ENCODE results near the gene CYP20A1.
A peak's percentile ranks its signal among the peaks of the same experiment; 100 is the strongest.
"Not testable (repeated sequence)": the region's sequence is repeated elsewhere in the genome, so short reads cannot be mapped to it uniquely, and the experiment has no call there.

Gene CYP20A1, protein sequence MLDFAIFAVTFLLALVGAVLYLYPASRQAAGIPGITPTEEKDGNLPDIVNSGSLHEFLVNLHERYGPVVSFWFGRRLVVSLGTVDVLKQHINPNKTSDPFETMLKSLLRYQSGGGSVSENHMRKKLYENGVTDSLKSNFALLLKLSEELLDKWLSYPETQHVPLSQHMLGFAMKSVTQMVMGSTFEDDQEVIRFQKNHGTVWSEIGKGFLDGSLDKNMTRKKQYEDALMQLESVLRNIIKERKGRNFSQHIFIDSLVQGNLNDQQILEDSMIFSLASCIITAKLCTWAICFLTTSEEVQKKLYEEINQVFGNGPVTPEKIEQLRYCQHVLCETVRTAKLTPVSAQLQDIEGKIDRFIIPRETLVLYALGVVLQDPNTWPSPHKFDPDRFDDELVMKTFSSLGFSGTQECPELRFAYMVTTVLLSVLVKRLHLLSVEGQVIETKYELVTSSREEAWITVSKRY

DNA sequence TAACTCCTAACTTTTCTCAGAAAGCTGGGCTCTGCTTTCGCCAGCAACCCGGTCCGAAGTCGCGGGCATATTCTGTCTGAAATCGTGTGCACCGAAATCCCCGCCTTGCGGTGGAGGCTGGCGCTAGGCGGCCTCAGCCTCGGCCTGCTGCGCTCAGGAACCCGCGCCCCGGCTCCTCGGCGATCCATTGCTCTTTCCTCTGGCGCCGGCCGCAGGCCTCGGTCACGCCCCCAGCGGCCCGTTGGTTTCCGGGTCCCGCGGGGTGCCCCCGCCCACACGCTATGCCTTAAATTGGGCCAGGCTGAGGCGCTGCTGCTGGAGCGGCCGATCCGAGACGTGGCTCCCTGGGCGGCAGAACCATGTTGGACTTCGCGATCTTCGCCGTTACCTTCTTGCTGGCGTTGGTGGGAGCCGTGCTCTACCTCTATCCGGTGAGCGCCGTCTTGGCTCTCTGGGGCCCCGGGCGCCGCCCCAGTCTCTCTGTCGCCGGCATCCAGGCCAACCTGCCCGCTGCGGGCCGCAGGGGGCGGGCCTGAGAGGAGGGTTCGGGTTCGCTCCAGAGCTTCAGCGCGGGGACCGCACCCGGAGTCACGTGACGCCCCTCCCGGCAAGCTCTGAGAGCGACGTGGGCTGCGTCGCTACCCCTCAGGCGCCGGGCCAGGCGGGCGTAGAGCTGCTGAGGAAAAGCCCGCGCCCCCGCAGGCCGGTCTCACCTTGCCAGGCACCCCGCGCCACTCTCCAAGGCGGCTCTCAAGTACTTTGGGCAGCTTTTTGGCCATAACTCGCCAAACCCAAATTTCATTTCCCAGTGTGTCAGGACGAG lies at the start of gene CYP20A1:
Gene CYP20A1, plus strand, starts transcription at position 315 of the 823 bp plus-strand sequence. Its CDS starts 45 bp downstream, at position 360.
- DNase-seq: peak; percentile 95

DNA sequence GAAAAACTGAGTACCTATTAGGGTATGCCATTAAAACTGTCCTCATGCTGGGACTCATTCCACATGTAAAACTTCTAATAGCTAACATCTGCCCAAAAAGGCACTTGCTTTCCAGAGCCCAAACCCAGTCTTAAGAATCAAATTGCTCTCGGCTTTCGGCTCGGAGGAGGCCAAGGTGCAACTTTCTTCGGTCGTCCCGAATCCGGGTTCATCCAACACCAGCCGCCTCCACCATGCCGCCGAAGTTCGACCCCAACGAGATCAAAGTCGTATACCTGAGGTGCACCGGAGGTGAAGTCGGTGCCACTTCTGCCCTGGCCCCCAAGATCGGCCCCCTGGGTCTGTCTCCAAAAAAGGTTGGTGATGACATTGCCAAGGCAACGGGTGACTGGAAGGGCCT lies 48.3 kb upstream of the CYP20A1 start:
- DNase-seq: not testable (repeated sequence)

DNA sequence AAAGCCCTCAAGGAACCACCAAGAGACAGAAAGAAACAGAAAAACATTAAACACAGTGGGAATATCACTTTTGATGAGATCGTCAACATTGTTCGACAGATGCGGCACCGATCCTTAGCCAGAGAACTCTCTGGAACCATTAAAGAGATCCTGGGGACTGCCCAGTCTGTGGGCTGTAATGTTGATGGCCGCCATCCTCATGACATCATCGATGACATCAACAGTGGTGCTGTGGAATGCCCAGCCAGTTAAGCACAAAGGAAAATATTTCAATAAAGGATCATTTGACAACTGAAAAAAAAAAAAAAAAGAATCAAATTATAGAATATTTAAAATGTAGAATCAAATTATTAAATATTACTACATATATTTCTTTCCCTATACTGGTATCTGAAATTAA lies 47.8 kb upstream of the CYP20A1 start:
- DNase-seq: not testable (repeated sequence)

DNA sequence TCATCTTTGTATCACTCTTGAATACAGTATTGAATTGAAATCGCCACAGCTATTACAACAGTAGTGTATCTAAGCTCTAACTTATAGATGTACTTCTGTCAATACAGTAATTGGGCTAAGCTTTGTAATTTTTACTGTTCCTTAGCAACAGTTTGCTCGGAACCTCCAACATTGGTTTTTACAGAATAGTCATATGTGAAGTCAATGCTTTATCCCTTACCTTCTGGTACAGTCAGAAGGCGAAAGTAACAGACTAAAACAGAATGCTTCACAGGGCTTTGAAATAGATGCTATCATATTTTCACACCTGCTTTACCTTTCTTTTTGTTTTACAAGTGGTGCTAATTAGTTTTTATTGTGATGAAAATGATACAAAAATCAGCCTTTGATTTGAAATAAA lies 46.9 kb upstream of the CYP20A1 start:
- no peak for DNase-seq

DNA sequence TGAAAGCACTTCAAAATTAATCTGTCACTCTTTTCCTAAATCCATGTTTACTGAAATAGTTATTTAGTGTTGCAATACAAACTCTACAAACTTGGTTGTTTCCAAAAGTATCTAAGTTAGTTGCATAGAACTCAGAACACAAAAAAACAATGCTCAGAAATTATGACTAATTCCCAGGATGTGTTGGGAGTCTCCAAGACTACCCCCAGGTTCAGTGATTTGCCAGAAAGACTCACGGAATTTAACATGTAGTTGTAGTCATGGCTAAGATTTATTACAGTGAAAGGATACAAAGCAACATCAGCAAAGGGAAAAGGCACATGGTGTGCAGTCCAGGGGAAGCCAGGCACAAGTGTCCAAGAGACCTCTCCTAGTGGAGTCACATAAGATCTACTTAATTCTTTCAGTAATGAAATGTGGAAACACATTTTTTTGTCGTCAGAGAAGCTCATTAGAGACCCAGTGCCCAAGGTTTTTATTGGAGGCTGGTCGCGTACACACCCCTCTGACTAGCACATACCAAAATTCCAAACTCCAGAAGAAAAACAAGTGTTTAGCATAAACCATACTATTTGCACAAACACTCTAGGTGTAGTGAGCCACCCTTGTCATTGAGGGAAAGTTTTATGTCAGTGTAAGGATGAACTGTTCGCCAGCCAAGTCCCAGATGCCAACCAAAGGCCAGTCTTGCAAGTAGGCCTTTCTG lies 43.3 kb upstream of the CYP20A1 start:
- DNase-seq: no peak

DNA sequence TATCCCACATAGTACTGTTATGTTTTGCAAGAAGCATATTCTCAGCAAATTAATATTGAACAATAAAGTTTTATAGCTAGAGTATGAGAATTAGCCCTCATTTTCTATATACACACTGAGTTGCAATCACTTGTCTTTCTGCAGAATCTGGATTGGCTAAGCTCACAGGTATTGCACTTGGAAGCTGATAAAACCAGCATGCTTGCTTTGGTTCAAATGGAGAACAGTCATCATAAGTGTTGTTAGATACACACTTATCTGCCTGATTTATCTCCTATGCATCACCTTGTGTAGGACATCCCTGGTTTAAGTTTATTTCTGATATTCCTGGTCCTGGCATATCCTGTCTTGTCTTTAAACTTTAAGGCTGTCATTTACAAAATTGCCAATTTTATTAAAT lies 38.0 kb upstream of the CYP20A1 start:
- DNase-seq: no peak

DNA sequence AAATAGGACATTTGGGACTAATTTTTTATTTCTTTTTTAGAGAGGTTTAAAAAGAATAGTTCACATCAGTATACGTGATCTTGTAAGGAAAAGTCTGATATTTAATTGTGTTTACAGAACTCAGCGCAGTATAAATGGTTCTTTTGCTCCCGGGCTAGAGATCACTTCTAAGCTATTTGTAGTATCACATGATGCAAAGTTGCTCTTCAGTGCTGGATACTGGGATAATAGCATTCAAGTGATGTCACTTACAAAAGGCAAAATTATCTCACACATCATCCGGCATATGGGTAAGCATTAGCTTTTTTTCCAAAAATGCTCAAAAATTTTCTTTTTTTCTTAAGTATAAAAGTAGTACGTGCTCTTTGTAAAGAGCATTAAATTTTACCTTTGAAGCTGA lies 37.4 kb upstream of the CYP20A1 start:
- no peak for DNase-seq

DNA sequence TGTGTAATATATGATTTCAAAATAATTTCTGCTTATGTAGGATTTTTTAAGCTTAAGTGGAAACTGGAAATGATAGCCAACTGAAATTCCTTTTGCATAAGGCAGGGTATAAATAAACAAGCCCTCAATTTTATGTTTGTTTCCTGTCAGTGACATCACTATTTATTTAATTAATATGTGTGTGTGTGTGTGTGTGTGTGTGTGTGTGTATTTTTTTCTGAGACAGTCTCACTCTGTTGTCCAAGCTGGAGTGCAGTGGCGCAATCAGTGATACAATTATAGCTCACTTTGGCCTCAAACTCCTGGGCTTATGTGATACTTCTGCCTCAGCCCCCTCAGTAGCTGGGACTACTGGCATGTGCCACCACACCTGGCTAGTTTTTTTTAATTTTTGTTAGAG lies 29.3 kb upstream of the CYP20A1 start:
- DNase-seq: no peak

DNA sequence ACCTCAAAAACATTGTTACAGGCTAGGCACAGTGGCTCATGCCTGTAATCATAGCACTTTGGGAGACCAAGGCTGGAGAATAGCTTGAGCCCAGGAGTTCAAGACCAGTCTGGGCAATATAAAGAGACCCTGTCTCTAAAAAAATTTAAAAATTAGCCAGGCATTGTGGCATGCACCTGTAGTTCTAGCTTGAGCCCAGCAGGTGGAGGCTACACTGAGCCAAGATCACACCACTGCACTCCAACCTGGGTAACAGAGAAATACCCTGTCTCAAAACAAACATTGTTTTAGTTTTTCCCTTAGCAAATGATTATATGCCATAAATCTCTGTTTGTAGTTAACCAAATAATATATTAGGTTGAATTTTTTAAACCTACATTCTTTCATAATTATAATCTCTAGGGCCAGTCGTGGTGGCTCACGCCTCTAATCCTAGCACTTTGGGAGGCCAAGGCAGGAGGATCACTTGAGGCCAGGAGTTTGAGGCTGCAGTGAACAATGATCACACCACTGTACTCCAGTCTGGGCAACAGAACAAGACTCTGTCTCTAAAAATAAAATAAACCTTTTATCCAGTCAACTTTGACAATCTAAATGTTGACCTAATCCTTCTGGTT lies 13.3 kb upstream of the CYP20A1 start:
- no peak for DNase-seq

DNA sequence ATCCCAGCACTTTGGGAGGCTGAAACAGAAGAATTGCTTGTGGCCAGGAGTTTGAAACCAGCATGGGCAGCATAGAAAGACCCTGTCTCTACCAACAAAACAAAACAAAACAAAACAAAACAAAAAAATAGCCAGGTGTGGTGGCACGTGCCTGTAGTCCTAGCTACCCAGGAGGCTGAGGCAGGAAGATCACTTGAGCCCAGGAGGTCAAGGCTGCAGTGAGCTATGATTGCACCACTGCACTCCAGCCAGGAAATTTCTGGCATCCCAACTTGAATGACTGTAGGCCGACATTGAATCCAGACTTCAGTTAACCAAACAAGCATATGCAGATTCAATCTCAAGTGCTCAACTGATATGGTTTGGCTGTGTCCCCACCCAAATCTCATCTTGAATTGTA lies 9.1 kb upstream of the CYP20A1 start:
- DNase-seq: not testable (repeated sequence)

DNA sequence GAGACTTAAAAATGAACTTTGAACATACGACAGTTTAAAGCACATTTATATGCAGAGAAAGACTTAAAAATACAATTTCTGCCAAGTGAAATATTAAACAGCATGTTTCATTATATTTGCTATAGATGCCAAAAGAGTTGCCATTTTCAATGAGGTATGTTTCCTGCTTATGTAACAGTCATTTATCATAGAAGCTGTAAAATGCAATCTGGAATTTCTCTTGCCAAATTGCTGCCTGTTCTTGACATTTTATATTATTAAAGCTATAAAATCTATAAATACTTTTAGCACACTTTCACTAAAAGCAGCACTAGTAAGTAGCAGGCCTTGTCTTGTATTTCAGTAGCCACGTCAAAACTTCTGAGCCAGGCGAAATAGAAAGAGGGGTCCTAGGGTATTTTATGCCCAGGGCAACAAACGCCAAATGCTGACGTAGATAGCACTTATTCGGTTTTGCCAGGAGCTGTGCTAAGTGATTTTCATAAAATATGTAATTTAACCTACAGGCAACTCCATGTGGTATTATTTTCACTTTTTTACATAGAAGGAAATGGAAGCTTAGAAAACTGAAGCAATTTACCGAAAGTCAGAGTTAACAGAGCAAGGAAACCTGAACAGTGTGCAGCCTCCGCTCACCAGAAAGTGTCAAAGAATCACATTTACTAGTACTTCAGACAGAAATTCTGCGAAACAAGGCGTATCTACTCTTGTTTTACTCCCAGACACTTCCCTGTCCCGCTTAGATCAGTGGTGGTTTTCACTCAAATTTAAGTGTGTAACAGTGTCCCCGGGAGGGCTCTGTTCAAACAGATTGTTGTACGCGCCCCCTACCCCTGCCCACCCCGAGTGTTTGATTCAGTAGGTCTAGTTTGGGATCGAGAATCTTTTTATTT lies 1.2 kb upstream of the CYP20A1 start:
- DNase-seq: no peak

DNA sequence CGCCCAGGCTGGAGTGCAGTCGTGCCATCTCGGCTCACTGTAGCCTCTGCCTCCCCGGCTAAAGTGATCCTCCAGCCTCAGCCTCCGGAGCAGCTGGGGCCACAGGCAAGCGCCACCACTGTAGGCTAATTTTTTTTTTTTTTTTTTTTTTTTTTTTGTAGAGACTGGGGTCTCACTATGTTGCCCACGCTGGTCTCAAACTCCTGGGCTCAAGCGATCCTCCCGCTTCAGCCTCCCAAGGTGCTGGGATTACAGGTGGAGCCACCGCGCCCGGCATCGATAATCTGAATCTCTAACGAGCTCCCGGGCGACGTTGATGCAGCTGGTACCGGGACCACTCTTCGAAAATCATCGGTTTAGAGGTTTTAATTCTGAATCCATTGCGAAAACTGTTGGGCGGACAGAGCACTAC lies 520 bp upstream of the CYP20A1 start:
- no peak for DNase-seq

DNA sequence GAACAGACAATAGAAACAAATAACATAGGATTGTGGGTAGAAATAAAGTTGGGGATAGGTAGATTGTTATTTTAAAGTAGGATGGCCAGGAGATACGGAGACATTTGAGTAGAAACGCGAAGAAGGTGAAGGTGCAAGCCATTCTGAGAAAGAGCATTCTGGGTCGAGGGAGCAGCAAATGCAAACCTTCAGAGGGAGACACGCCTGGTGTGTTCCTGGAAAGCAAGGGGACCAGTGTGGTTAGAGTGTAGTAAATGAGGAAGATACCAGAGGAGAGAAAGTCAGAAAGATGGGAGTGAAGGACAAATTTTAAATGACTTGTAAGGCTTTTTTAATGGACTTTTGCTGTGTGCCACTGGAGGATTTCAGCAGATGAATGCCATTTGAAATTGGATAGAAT lies 1.7 kb downstream of the CYP20A1 start:
- DNase-seq: no peak

DNA sequence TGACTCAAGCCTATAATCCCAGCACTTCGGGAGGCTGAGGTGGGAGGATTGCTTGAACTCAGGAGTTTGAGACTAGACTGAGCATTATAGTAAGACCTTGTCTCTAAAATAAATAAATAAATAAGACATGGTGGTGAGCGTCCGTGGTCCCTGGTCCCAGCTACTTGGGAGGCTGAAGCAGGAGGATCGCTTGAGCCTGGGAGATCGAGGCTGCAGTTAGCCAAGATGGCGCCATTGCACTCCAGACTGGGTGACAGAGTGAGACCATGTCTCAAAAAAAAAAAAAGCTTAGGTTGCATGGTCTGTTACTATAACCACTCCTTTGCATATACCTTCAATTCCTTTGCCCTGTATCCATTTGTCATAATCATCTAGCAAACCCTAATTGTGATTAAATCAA lies 3.7 kb downstream of the CYP20A1 start:
- no peak for DNase-seq

DNA sequence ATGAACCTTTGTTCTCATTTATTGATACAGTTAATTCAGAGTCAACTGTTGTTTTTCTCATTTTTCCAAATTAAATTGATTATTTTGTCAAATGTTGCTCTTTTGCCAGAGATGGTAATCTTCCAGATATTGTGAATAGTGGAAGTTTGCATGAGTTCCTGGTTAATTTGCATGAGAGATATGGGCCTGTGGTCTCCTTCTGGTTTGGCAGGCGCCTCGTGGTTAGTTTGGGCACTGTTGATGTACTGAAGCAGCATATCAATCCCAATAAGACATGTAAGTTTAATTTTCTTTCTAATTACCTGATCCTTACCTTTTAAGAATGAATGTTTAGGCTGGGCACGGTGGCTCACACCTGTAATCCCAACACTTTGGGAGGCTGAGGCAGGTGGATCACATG lies 7.8 kb downstream of the CYP20A1 start:
- no peak for DNase-seq

DNA sequence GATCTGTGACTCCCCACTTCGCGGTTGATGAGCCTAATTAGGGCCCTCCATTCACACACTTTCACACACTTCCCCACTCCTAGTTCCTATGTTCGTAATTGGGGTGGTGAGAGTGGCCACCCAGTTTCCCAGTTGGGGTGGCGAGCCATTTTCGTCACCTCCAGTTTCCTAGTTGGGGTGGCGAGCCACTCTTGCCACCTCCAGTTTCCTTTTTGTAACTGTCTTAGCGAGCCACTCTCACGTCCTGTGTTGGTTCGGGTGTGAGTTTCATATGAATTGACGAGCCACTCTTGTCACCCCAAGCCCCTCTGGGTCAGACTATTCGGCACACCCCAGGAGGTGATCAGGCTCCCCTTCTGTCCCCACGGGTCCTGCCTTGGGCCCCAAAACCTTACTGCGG lies 14.0 kb downstream of the CYP20A1 start:
- DNase-seq: no peak

DNA sequence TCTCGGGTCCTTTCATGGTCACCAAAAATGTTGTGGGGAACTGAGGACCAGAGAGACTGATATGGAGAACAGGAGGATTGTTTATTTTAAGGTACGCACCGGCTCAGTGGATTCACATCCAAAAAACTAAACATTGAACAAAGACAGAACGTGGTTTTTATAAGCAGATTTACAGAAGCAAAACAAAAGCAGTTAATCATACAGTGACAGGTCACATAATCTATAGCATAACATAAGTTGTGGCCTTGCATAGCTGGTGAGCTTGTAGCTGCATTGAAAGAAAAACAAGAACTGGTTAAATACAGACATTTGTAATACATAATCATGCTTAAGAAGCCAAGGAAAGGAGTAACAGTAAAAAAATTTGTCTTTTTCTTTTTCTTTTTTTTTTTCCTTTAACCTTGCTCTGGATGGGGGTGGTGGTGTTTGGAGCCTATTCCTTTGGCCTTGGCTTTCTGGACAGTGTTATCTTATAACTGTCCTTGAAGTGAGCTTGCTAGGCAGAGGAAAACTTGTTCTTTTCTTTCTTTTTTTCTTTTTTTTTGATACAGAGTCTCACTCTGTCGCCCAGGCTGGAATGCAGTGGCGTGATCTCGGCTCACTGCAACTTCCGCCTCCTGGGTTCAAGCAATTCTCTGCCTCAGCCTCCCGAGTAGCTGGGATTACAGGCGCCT lies 14.7 kb downstream of the CYP20A1 start:
- not testable (repeated sequence) for DNase-seq

DNA sequence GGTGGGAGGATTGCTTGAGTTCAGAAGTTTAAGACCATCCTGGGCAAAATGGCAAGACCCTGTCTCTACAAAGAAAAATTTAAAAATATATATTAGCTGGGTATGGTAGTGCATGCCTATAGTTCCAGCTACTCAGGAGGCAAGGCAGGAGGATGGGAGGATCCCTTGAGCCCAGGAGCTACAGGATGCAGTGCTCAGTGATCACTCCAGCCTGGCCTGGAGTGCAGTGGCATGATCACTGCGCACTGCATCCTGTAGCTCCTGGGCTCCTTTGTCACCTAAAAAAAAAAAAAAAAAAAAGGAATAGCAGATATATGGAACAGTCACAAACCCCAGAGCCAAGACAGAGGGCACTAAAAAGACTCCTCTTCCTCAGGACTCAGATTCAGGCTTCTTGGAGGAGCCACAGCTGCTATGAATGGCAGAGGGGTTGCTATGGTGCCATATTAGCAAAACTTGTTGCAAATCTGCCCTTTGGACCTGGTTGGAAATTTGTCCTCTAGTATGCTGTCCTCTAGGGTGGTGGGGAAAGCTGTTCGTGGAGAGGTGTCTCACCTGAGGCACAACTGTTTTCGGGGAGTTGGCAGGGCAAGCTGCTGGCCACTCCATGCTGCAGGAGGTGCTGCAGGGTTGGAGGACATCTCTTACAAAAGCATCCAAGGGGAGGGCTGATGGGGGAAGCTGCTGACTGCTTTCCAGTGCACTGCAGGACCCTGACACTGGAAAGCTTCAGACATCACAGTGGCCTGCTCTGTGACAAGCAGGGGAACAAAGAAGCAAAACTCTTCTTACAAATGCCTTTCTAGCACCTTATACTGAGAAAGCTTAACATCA lies 22.7 kb downstream of the CYP20A1 start:
- DNase-seq: no peak

DNA sequence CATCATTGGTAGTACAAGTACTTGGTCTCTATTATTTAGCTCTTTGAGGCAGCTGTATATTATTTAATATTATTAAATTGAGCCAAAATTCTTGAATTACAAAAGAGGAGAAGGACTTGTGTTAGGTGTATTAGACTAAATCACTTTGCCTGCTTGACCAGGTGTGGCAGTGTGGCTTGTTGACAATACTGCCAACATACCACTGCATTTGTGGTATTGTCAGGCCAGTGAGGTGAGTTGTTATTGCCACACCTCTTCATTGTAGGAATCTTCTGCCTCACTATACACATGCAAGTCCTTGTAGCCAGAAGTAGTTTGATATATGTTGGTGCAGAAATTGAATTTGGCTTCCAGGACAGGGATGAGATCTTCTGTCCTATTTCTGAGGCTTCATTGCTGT lies 40.5 kb downstream of the CYP20A1 start:
- no peak for DNase-seq

DNA sequence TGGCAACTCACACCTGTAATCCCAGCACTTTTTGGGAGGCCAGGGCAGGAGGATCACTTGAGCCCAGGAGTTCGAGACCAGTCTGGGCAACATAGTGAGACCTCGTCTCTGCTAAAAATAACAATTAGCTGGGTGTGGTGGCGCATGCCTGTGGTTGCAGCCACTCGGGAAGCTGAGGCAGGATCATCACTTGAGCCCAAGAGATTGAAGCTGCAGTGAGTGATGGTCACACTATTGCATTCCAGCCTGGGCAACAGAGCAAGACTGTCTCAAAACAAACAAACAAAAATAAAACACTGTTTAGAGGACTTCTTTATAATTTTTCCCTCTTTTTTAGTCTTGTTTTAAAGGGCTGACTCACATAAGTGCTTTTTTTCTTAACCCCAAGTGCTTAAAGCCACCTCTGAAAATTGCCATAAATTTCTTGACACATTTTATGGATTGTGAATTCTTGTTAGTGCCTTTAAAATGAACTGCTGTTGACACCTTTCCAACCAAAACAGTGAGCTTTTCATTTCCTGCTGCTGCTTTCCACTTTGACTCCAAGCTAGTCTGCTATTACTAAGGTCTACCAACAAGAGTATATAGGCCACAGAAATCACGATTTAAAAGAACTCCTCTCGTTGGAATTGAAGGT lies 41.7 kb downstream of the CYP20A1 start:
- no peak for DNase-seq

Data from T1000 (cell line).